GM20000 (cell line): ENCODE results near the gene PRPF18.

Source experiments
- DNase-seq: peaks from one replicate; pipeline ENCODE4 v3.0.0; 2012; ENCODE audit warnings: low spot score
- TF ChIP-seq, protein P1 (sequence below): IDR thresholded peaks from 2 replicates; pipeline ENCODE4 v1.5.1; 2012; ENCODE audit warnings: mild to moderate bottlenecking, control low read depth; ENCODE audit errors: extremely low read depth, missing control alignments

PRPF18 gene

GRCh38 chr10:13637894-13638293 is 51.1 kb downstream of the PRPF18 start:
- TF ChIP-seq, protein P1, sequence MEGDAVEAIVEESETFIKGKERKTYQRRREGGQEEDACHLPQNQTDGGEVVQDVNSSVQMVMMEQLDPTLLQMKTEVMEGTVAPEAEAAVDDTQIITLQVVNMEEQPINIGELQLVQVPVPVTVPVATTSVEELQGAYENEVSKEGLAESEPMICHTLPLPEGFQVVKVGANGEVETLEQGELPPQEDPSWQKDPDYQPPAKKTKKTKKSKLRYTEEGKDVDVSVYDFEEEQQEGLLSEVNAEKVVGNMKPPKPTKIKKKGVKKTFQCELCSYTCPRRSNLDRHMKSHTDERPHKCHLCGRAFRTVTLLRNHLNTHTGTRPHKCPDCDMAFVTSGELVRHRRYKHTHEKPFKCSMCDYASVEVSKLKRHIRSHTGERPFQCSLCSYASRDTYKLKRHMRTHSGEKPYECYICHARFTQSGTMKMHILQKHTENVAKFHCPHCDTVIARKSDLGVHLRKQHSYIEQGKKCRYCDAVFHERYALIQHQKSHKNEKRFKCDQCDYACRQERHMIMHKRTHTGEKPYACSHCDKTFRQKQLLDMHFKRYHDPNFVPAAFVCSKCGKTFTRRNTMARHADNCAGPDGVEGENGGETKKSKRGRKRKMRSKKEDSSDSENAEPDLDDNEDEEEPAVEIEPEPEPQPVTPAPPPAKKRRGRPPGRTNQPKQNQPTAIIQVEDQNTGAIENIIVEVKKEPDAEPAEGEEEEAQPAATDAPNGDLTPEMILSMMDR = no peak
- DNase-seq = no peak

DNA sequence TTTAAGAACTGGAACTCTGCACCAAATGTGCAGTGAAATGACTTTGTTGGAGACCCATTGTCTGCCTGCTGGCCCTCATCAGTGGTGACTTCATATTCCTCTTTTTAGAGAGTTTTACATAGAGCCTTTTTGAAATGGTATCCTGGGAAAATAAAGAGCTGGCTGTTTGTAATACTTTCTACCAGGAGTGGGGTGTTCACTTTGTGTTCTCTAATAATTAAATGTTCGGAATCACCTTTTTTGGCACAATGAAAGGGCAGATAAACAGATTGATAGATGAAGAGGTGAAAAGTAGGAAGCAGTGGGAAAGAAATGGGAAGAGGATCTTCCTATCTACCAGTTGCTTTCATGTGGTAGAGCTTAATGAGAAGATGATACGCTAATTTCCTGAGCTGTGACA is 55.5 kb downstream of the PRPF18 start:
- TF ChIP-seq, protein P1 = no peak
- no peak for DNase-seq

DNA sequence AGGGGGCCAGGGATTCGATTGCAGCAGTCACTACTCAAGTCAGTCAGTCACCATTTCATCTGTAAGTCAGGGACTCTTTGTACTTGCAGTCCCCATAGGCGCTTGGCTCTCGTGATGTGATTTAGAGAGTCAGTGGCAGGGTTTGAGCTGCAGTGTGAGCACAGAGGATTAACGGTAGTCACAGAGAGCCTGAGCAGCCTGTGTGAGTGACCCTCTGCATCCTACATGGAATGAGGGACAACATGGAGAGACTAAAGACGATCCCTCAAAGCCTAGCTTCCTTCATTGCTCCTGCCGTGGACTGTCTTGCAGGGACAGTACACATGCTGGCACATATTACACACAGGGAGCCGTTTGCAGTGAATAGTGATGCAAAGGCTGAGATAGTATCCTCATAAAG is 56.3 kb downstream of the PRPF18 start:
- TF ChIP-seq, protein P1 = no peak
- DNase-seq = no peak

DNA sequence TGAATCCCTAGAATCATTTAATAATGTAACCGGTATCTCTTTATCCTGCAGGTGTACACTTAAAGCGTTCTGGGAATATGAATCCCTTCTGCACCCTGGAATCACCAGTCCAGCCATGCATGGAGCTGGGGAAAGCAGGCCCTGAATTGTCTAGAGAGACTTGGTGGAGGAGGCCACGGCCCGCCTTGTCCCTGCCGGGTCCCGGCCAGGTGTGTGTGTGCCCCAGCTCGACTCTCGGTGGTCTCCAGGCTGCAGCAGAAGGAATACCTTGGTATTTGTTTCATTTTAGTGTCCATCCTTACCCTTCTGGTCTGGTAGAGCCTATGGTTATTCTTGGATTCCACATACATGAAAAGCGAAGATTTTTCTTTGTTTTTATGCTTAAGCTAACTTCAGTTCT is 58.1 kb downstream of the PRPF18 start:
- DNase-seq = no peak
- TF ChIP-seq, protein P1 = no peak

- TF ChIP-seq, protein P1 = no peak
- DNase-seq = peak; percentile 6
Observed at GRCh38 chr10:13648425-13648824, 61.7 kb downstream of the PRPF18 start.

GRCh38 chr10:13649844-13650520 is 63.2 kb downstream of the PRPF18 start:
- TF ChIP-seq, protein P1 = no peak
- DNase-seq = peak; percentile 34

DNA sequence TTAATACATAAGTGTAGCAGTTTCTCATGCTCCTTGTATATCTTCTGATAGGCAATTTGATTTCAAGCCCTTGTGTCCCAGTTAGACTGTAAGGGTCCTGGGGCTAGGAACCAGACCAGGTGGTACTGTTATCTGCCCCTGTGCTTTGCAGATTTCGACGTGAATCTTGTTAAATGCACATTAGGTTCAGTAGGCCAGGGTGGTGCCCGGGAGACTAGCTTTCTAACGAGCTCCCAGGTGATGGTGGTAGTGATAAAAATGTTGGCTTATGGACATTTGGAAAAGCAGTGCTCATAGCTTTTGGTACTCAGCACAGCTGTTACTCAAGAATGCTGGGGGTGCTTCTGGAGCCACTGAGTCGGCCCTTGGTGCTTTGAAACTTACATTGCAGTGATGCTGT is 64.2 kb downstream of the PRPF18 start:
- TF ChIP-seq, protein P1 = no peak
- DNase-seq = peak; percentile 5
